Stomach (tissue), 9 donors: ENCODE measurements around the gene RASL10A. TPM values are rescaled to one million over a fixed set of nuclear protein-coding genes. Genes with fewer than 3 reads are reported as not detected.

Experiments used
- DNase-seq, 2 donors: peaks; one replicate each; pipeline versions ENCODE4 v3.0.0 to v3.0.0-alpha.2; 2013 to 2019
- H3K27ac ChIP-seq, 5 donors: fragments of 200-600 bp in 4 of 5; sonication (generic) in 4 of 5; one replicate each; pipeline ENCODE4 v1.5.1; 2013 to 2019; ENCODE audit warnings: mild to moderate bottlenecking in 1 of 5, moderate library complexity in 1 of 5
- H3K27me3 ChIP-seq, 3 donors: fragments of 200-600 bp; sonication (generic); one replicate each; pipeline ENCODE4 v1.5.1; 2017 to 2019; ENCODE audit warnings: mixed run types in 1 of 3
- H3K36me3 ChIP-seq, 4 donors: fragments of 200-600 bp; sonication (generic); 1 replicate in 3 of 4; 2 replicates in 1 of 4; pipeline ENCODE4 v1.5.1; 2016 to 2019
- H3K4me1 ChIP-seq, 4 donors: fragments of 200-600 bp; sonication (generic); one replicate each; pipeline ENCODE4 v1.5.1; 2016 to 2019
- H3K4me3 ChIP-seq, 4 donors: fragments of 200-600 bp; sonication (generic) in 3 of 4; one replicate each; pipeline ENCODE4 v1.5.1; 2016 to 2019; ENCODE audit warnings: mild to moderate bottlenecking in 1 of 4
- H3K9me3 ChIP-seq, 4 donors: fragments of 200-600 bp; sonication (generic); one replicate each; pipeline ENCODE4 v1.5.1; 2016 to 2019
- CTCF ChIP-seq, 7 experiments: fragments of 450-650 bp in 4 of 7; fragments of 200-600 bp in 3 of 7; sonication (generic) in 3 of 7; IDR thresholded peaks; one replicate each; pipeline ENCODE4 v1.5.1; 2016 to 2019; ENCODE audit warnings: antibody characterized with exemption in 7 of 7, control low read depth in 2 of 7, mild to moderate bottlenecking in 1 of 7
- EP300 ChIP-seq: sonication (generic); formaldehyde crosslinking; IDR thresholded peaks from one replicate; pipeline ENCODE4 v1.6.1; 2017; ENCODE audit warnings: antibody characterized with exemption
- POLR2A ChIP-seq, 4 donors: fragments of 450-650 bp; IDR thresholded peaks; one replicate each; pipeline ENCODE4 v1.6.1; 2016; ENCODE audit warnings: antibody characterized with exemption in 4 of 4, control low read depth in 2 of 4, mild to moderate bottlenecking in 1 of 4, moderate library complexity in 1 of 4
- POLR2AphosphoS5 ChIP-seq, 3 donors: sonication (generic); formaldehyde crosslinking; IDR thresholded peaks; one replicate each; pipeline ENCODE4 v1.6.1; 2016; ENCODE audit warnings: antibody characterized with exemption in 3 of 3
- WGBS, 5 donors: extraction: QIAGEN DNeasy Blood & Tissue Kit in 3 of 5; methylation state at CpG; one replicate each; pipeline versions ENCODE4 v1.1.5 to v1.1.7; 2013 to 2018; 5-methylcytosine and 5-hydroxymethylcytosine counted together
- intact Hi-C: fragments of 100-400 bp; cut with DNase I; formaldehyde crosslinking; loops from one replicate; pipeline ENCODE4 v1.15.1; 2023; ENCODE audit warnings: low total_unique reads
- polyA plus RNA-seq, 3 donors: library from polyadenylated mRNA; stranded (reverse); fragments of 200-250 nt; gene quantifications; one replicate each; pipeline ENCODE4 v1.2.3, GENCODE V29; 2013
- total RNA-seq, 5 donors: library from RNA; depleted of rRNA; stranded (reverse); fragments of >200 nt; gene quantifications; one replicate each; pipeline versions ENCODE4 v1.1.0 to v1.2.3, GENCODE V29; 2014 to 2016
- donor health status: healthy with polysubstance abuse.
- donor health status: Bipolar disorder and iron deficiency.
- donor health status: healthy.

The RASL10A gene
- total and polyA plus RNA-seq, 8 donors, result 0.19 to 3.5 (median 0.57) TPM; not detected in 4

GRCh38 chr22:29275819-29276565, 39.5 kb downstream of the RASL10A start:
- H3K27me3 ChIP-seq, result no peaks in the 10 kb centered on the region
- no peak overlapping the region for H3K27ac ChIP-seq
- peaks cover 33 to 70% (median 48%) of the 10 kb centered on the region in 4 donors for H3K4me1 ChIP-seq
- H3K4me3 ChIP-seq, result no peak overlapping the region
- intact Hi-C loops, result no loop called here
- peaks cover 64 to 92% (median 90%) of the 10 kb centered on the region in 4 donors for H3K36me3 ChIP-seq
- no peak for DNase-seq
- no peaks in the 10 kb centered on the region for H3K9me3 ChIP-seq
- 23 to 59% (median 44%) methylated on average over 3 of the region's 3 CpGs for WGBS, 5 donors
- TF ChIP-seq CTCF (IDR thresholded peaks at IDR 0.05) (no peak), POLR2AphosphoS5 (IDR thresholded peaks at IDR 0.05) (no peak), POLR2A (IDR thresholded peaks at IDR 0.05) (no peak), EP300 (no peak)

GRCh38 chr22:29275167-29275566, 40.3 kb downstream of the RASL10A start:
- 57 to 66% (median 65%) methylated on average over 3 of the region's 3 CpGs for WGBS, 5 donors
- no peak for DNase-seq
- intact Hi-C loops, result no loop called here
- peaks cover 41 to 77% (median 56%) of the 10 kb centered on the region in 4 donors for H3K4me1 ChIP-seq
- peaks cover 57 to 84% (median 82%) of the 10 kb centered on the region in 4 donors for H3K36me3 ChIP-seq
- TF ChIP-seq CTCF (IDR thresholded peaks at IDR 0.05), result no peak
- no peak for TF ChIP-seq EP300
- TF ChIP-seq POLR2AphosphoS5 (IDR thresholded peaks at IDR 0.05), result no peak
- no peak for TF ChIP-seq POLR2A (IDR thresholded peaks at IDR 0.05)
- no peaks in the 10 kb centered on the region for H3K27me3 ChIP-seq
- H3K4me3 ChIP-seq, result no peak overlapping the region
- H3K27ac ChIP-seq, result no peak overlapping the region
- H3K9me3 ChIP-seq, result no peaks in the 10 kb centered on the region

- Histone ChIP-seq H3K4me3 (no peak overlapping the region), H3K27me3 (no peaks in the 10 kb centered on the region), H3K4me1 (peaks cover 47 to 87% (median 68%) of the 10 kb centered on the region in 4 donors), H3K9me3 (no peaks in the 10 kb centered on the region), H3K36me3 (peaks cover 35 to 59% (median 56%) of the 10 kb centered on the region in 4 donors), H3K27ac (no peak overlapping the region)
- 71 to 90% (median 79%) methylated on average over 2 of the region's 2 CpGs for WGBS, 5 donors
- intact Hi-C loops, result no loop called here
- no peak for DNase-seq
- TF ChIP-seq POLR2AphosphoS5 (IDR thresholded peaks at IDR 0.05) (no peak), POLR2A (IDR thresholded peaks at IDR 0.05) (no peak)
Observed at GRCh38 chr22:29272624-29273023, 42.9 kb downstream of the RASL10A start.

GRCh38 chr22:29270475-29271271, 44.8 kb downstream of the RASL10A start:
- peaks cover 24 to 41% (median 37%) of the 10 kb centered on the region in 4 donors for H3K36me3 ChIP-seq
- no peak for TF ChIP-seq EP300
- TF ChIP-seq CTCF (IDR thresholded peaks at IDR 0.05), result no peak
- peak in 1 of 3 donors; percentile 10 for TF ChIP-seq POLR2AphosphoS5 (IDR thresholded peaks at IDR 0.05)
- TF ChIP-seq POLR2A (IDR thresholded peaks at IDR 0.05), result no peak
- intact Hi-C loops, result no loop called here
- peaks cover 58 to 86% (median 79%) of the 10 kb centered on the region in 4 donors for H3K4me1 ChIP-seq
- WGBS, 5 donors, result 6 to 11% (median 9%) methylated on average over 9 of the region's 9 CpGs
- no peaks in the 10 kb centered on the region for H3K27me3 ChIP-seq
- peak overlapping the region in 4 of 5 donors; percentile 12 to 100 (median 96) for H3K27ac ChIP-seq
- H3K9me3 ChIP-seq, result no peaks in the 10 kb centered on the region
- DNase-seq, result peak in 1 of 2 donors; percentile 41
- H3K4me3 ChIP-seq, result peak overlapping the region; percentile 79 to 98 (median 94)
